WERI-Rb-1 (cell line): Measurements from ENCODE around the gene CELA3A.
"Not testable (repeated sequence)": the region's sequence is repeated elsewhere in the genome, so short reads cannot be mapped to it uniquely, and the experiment has no call there.

Experiments used
- DNase-seq: peaks from one replicate; pipeline ENCODE4 v3.0.0-alpha.2; 2020
- H3K27ac ChIP-seq: fragments of 250-450 bp; sonication (Bioruptor Pico); 2 replicates; pipeline ENCODE4 v1.5.1; 2020; ENCODE audit warnings: mild to moderate bottlenecking, moderate library complexity
- H3K27me3 ChIP-seq: fragments of 250-450 bp; sonication (Bioruptor Pico); 2 replicates; pipeline ENCODE4 v1.5.1; 2021; ENCODE audit warnings: mild to moderate bottlenecking, low read depth, moderate library complexity; ENCODE audit not compliant: insufficient read depth, severe bottlenecking
- H3K36me3 ChIP-seq: fragments of 250-450 bp; sonication (Bioruptor Pico); 2 replicates; pipeline ENCODE4 v1.5.1; 2020; ENCODE audit warnings: mild to moderate bottlenecking, moderate library complexity
- H3K4me3 ChIP-seq: 2 replicates; pipeline ENCODE4 v1.5.1; 2011; ENCODE audit warnings: low read depth, mild to moderate bottlenecking, control low read depth, low read length
- H3K9me3 ChIP-seq: fragments of 250-450 bp; sonication (Bioruptor Pico); 2 replicates; pipeline ENCODE4 v1.5.1; 2021; ENCODE audit warnings: mild to moderate bottlenecking, moderate library complexity; ENCODE audit not compliant: severe bottlenecking
- CTCF ChIP-seq: IDR thresholded peaks from 2 replicates; pipeline ENCODE4 v1.5.1; 2011; ENCODE audit warnings: low read depth, mild to moderate bottlenecking, control low read depth, inconsistent platforms, low read length

Gene CELA3A

GRCh38 chr1:21997891-21998623 lies 3.4 kb upstream of the CELA3A start:
- not testable (repeated sequence) for H3K9me3 ChIP-seq, H3K27ac ChIP-seq, H3K4me3 ChIP-seq, DNase-seq, H3K27me3 ChIP-seq, H3K36me3 ChIP-seq

GRCh38 chr1:21998624-21999294 lies 2.7 kb upstream of the CELA3A start:
- H3K4me3 ChIP-seq, H3K27ac ChIP-seq, DNase-seq, H3K9me3 ChIP-seq, H3K27me3 ChIP-seq, H3K36me3 ChIP-seq: not testable (repeated sequence)

GRCh38 chr1:21999645-22000044 lies 1.8 kb upstream of the CELA3A start:
- H3K27ac ChIP-seq, H3K27me3 ChIP-seq, H3K4me3 ChIP-seq, H3K36me3 ChIP-seq, H3K9me3 ChIP-seq: not testable (repeated sequence)
- peak; percentile 68 for DNase-seq

GRCh38 chr1:22002461-22002860 lies 1.0 kb downstream of the CELA3A start:
- H3K4me3 ChIP-seq, H3K9me3 ChIP-seq, H3K27ac ChIP-seq, H3K27me3 ChIP-seq, H3K36me3 ChIP-seq, DNase-seq: not testable (repeated sequence)

GRCh38 chr1:22002875-22003274 lies 1.4 kb downstream of the CELA3A start:
- not testable (repeated sequence) for DNase-seq, H3K27me3 ChIP-seq, H3K27ac ChIP-seq, H3K36me3 ChIP-seq, H3K4me3 ChIP-seq, H3K9me3 ChIP-seq

GRCh38 chr1:22003959-22004358 lies 2.5 kb downstream of the CELA3A start:
- H3K27me3 ChIP-seq, DNase-seq, H3K36me3 ChIP-seq, H3K9me3 ChIP-seq, H3K4me3 ChIP-seq, H3K27ac ChIP-seq: not testable (repeated sequence)

GRCh38 chr1:22005261-22006149 lies 4.0 kb downstream of the CELA3A start:
- H3K9me3 ChIP-seq, H3K36me3 ChIP-seq, H3K4me3 ChIP-seq, H3K27ac ChIP-seq, H3K27me3 ChIP-seq: not testable (repeated sequence)
- peak; percentile 77 for DNase-seq
- peak; percentile 43; the same call in 1 of the 2 replicates for TF ChIP-seq CTCF

- not testable (repeated sequence) for DNase-seq, H3K4me3 ChIP-seq, H3K27ac ChIP-seq, H3K36me3 ChIP-seq, H3K27me3 ChIP-seq, H3K9me3 ChIP-seq
Measured at GRCh38 chr1:22006736-22007135, 5.3 kb downstream of the CELA3A start.

- H3K4me3 ChIP-seq: not testable (repeated sequence)
Measured at GRCh38 chr1:22007262-22007661, 5.8 kb downstream of the CELA3A start.

GRCh38 chr1:22009566-22009965 lies 8.1 kb downstream of the CELA3A start:
- not testable (repeated sequence) for H3K4me3 ChIP-seq, H3K27me3 ChIP-seq, DNase-seq, H3K36me3 ChIP-seq, H3K27ac ChIP-seq, H3K9me3 ChIP-seq

More at GRCh38 chr1:22007262-22007661, 5.8 kb downstream of the CELA3A start:
- not testable (repeated sequence) for H3K36me3 ChIP-seq, H3K9me3 ChIP-seq, DNase-seq, H3K27me3 ChIP-seq, H3K27ac ChIP-seq

- not testable (repeated sequence) for H3K27me3 ChIP-seq, DNase-seq, H3K4me3 ChIP-seq, H3K27ac ChIP-seq, H3K36me3 ChIP-seq, H3K9me3 ChIP-seq
Measured at GRCh38 chr1:22012752-22013151, 11.3 kb downstream of the CELA3A start.

GRCh38 chr1:22014575-22015206 lies 13.2 kb downstream of the CELA3A start:
- H3K27ac ChIP-seq, DNase-seq, H3K27me3 ChIP-seq, H3K4me3 ChIP-seq, H3K9me3 ChIP-seq, H3K36me3 ChIP-seq: not testable (repeated sequence)
